Tibial nerve (tissue), 4 donors: ENCODE results near the gene SREK1IP1.

Source experiments
- EP300 ChIP-seq, 2 donors: sonication (generic); formaldehyde crosslinking; IDR thresholded peaks; one replicate each; pipeline ENCODE4 v1.6.1; 2017; ENCODE audit warnings: antibody characterized with exemption in 2 of 2, mild to moderate bottlenecking in 1 of 2
- POLR2A ChIP-seq, 2 donors: fragments of 450-650 bp; IDR thresholded peaks; one replicate each; pipeline ENCODE4 v1.6.1; 2017; ENCODE audit warnings: antibody characterized with exemption in 2 of 2, mild to moderate bottlenecking in 2 of 2, moderate library complexity in 2 of 2
- TF ChIP-seq, protein P1 (sequence below), 5 experiments: fragments of 200-600 bp in 3 of 5; fragments of 450-650 bp in 2 of 5; sonication (generic) in 3 of 5; IDR thresholded peaks; one replicate each; pipeline ENCODE4 v1.5.1; 2016 to 2019; ENCODE audit warnings: antibody characterized with exemption in 5 of 5, mild to moderate bottlenecking in 3 of 5, moderate library complexity in 2 of 5

GRCh38 chr5:64680289-64680688 lies 88.2 kb downstream of the SREK1IP1 start:
- no peak for TF ChIP-seq EP300 (IDR thresholded peaks at IDR 0.05)
- TF ChIP-seq, protein P1, sequence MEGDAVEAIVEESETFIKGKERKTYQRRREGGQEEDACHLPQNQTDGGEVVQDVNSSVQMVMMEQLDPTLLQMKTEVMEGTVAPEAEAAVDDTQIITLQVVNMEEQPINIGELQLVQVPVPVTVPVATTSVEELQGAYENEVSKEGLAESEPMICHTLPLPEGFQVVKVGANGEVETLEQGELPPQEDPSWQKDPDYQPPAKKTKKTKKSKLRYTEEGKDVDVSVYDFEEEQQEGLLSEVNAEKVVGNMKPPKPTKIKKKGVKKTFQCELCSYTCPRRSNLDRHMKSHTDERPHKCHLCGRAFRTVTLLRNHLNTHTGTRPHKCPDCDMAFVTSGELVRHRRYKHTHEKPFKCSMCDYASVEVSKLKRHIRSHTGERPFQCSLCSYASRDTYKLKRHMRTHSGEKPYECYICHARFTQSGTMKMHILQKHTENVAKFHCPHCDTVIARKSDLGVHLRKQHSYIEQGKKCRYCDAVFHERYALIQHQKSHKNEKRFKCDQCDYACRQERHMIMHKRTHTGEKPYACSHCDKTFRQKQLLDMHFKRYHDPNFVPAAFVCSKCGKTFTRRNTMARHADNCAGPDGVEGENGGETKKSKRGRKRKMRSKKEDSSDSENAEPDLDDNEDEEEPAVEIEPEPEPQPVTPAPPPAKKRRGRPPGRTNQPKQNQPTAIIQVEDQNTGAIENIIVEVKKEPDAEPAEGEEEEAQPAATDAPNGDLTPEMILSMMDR (IDR thresholded peaks at IDR 0.05): no peak
- no peak for TF ChIP-seq POLR2A (IDR thresholded peaks at IDR 0.05)
